Kasumi-1 (cell line): ENCODE results near the gene FBXO42.
A peak's percentile ranks its signal among the peaks of the same experiment; 100 is the strongest.

Experiments
- DNase-seq, 2 experiments: peaks; one replicate each; lab custom pipeline; 2025; lab: John Stamatoyannopoulos, UW

The FBXO42 gene

GRCh38 chr1:16324456-16324890 is 27.8 kb downstream of the FBXO42 start:
- DNase-seq = no peak

- DNase-seq = no peak
These were observed 31.0 kb downstream of the FBXO42 start for GRCh38 chr1:16321176-16321867.

- peak; percentile 58 to 61 for DNase-seq
These were observed 33.7 kb downstream of the FBXO42 start for GRCh38 chr1:16318555-16318954.

- no peak for DNase-seq
These were observed 36.8 kb downstream of the FBXO42 start for GRCh38 chr1:16315437-16315836.

GRCh38 chr1:16307222-16307621 is 45.1 kb downstream of the FBXO42 start:
- DNase-seq = no peak

GRCh38 chr1:16302709-16303627 is 49.3 kb downstream of the FBXO42 start:
- peak; percentile 60 to 62 for DNase-seq

GRCh38 chr1:16300436-16300835 is 51.8 kb downstream of the FBXO42 start:
- no peak for DNase-seq

- no peak for DNase-seq
These were observed 53.6 kb downstream of the FBXO42 start for GRCh38 chr1:16298653-16299052.

- no peak for DNase-seq
These were observed 55.6 kb downstream of the FBXO42 start for GRCh38 chr1:16296643-16297042.

- DNase-seq = no peak
These were observed 57.8 kb downstream of the FBXO42 start for GRCh38 chr1:16294219-16295212.

- peak; percentile 74 to 83 for DNase-seq
These were observed 58.7 kb downstream of the FBXO42 start for GRCh38 chr1:16293538-16293937.

- no peak for DNase-seq
These were observed 59.5 kb downstream of the FBXO42 start for GRCh38 chr1:16292739-16293138.

- DNase-seq = no peak
These were observed 62.3 kb downstream of the FBXO42 start for GRCh38 chr1:16289959-16290358.

- no peak for DNase-seq
These were observed 66.2 kb downstream of the FBXO42 start for GRCh38 chr1:16286122-16286521.

GRCh38 chr1:16281765-16282164 is 70.5 kb downstream of the FBXO42 start:
- DNase-seq = no peak

GRCh38 chr1:16279186-16279585 is 73.1 kb downstream of the FBXO42 start:
- DNase-seq = no peak

- no peak for DNase-seq
These were observed 75.8 kb downstream of the FBXO42 start for GRCh38 chr1:16276302-16277030.

GRCh38 chr1:16275591-16275990 is 76.7 kb downstream of the FBXO42 start:
- no peak for DNase-seq

GRCh38 chr1:16267690-16268180 is 84.5 kb downstream of the FBXO42 start:
- no peak for DNase-seq

- DNase-seq = no peak
These were observed 85.7 kb downstream of the FBXO42 start for GRCh38 chr1:16266411-16267118.
